Urinary bladder (tissue), 4 donors: Measurements from ENCODE around the gene NGF. TPM values are rescaled to one million over a fixed set of nuclear protein-coding genes. Genes with fewer than 3 reads are reported as not detected.
A peak's percentile ranks its signal among the peaks of the same experiment; 100 is the strongest.
"Not testable (repeated sequence)": the region's sequence is repeated elsewhere in the genome, so short reads cannot be mapped to it uniquely, and the experiment has no call there.

Experiments
- DNase-seq: peaks from one replicate; pipeline ENCODE4 v3.0.0-alpha.2; 2015; ENCODE audit errors: extremely low spot score
- H3K27ac ChIP-seq: one replicate; pipeline ENCODE4 v1.5.1; 2013; ENCODE audit warnings: low read depth, mild to moderate bottlenecking, moderate library complexity
- H3K36me3 ChIP-seq: one replicate; pipeline ENCODE4 v1.6.1; 2013; ENCODE audit warnings: mild to moderate bottlenecking, moderate library complexity; ENCODE audit not compliant: insufficient read depth
- H3K4me1 ChIP-seq: one replicate; pipeline ENCODE4 v1.6.1; 2013; ENCODE audit warnings: mild to moderate bottlenecking, moderate library complexity; ENCODE audit not compliant: insufficient read depth
- H3K4me3 ChIP-seq: one replicate; pipeline ENCODE4 v1.5.1; 2013; ENCODE audit warnings: low read depth, low read length
- WGBS: extraction: QIAGEN DNeasy Blood & Tissue Kit; methylation state at CpG from one replicate; pipeline ENCODE4 v1.1.7; 2013; 5-methylcytosine and 5-hydroxymethylcytosine counted together
- polyA plus RNA-seq: library from polyadenylated mRNA; stranded (reverse); fragments of 200-250 nt; gene quantifications from one replicate; pipeline ENCODE4 v1.2.3, GENCODE V29; 2013
- total RNA-seq: library from RNA; depleted of rRNA; stranded (reverse); fragments of >200 nt; gene quantifications from one replicate; pipeline ENCODE4 v1.2.3, GENCODE V29; 2014
- donor health status: healthy with polysubstance abuse.
- donor health status: healthy.

The NGF gene
- total RNA-seq (5.8 TPM), polyA plus RNA-seq (8.0 TPM)

DNA sequence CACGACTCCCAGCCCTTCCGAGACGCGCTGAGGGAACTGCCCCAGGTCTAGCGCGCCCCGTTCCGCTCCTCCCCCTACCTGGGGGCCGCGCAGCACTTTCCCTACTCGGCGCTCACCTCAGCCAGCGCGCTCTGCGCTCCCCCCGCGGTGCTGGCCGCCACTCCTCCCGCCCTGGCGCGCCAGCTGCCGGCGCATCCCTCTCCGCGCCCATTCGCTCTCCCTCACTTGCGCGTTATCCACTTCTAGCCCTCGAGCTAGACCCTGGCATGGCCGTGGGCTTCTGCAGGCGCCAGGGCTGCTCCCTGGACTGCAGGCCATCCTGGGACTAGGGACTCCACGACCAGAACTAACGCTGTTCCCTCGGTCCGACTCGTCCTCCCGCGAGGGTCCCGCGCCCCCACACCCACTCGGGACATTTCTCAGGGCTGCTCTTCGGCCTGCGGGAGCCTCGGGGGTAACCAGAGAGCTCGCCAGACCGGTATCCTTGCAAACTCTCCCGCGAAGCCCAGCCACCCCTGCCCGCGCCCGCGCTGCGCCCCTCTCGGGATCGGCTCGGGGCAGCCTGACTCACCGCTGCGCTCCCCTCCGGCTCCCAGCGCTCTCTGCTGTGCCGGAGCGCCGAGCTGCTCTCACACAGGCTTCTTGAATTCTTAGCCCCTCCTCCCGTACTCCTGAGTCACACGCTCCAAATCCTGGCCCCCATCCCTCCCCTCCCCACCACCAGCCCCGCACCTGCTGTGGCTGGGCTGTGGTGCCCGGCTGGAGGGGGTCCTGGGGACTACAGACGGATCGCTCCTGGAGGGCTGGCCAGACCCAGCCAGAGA is at the start of gene NGF:
NGF (minus strand) TSS at position 617 of the 824 bp plus-strand sequence. CDS start 51,454 bp downstream, outside the sequence.
- Histone ChIP-seq H3K36me3 (no peaks in the 10 kb centered on the region), H3K4me3 (peak within 1 kb of the TSS; percentile 32), H3K27ac (no peak within 1 kb of the TSS), H3K4me1 (no peaks in the 10 kb centered on the region)
- DNase-seq: no peak
- WGBS: 2% methylated on average over 69 of the region's 69 CpGs

DNA sequence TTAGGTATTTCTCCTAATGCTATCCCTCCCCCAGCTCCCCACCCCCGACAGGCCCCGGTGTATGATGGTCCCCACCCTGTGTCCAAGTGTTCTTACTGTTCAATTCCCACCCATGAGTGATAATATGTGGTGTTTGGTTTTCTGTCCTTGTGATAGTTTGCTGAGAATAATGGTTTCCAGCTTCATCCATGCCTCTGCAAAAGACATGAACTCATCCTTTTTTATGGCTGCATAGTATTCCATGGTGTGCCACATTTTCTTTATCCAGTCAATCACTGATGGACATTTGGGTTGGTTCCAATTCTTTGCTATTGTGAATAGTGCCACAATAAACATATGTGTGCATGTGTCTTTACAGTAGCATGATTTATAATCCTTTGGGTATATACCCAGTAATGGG is 45.4 kb upstream of the NGF start:
- not testable (repeated sequence) for H3K4me3 ChIP-seq, H3K4me1 ChIP-seq, DNase-seq, H3K27ac ChIP-seq, H3K36me3 ChIP-seq
- WGBS: 98% methylated on average over 2 of the region's 2 CpGs

DNA sequence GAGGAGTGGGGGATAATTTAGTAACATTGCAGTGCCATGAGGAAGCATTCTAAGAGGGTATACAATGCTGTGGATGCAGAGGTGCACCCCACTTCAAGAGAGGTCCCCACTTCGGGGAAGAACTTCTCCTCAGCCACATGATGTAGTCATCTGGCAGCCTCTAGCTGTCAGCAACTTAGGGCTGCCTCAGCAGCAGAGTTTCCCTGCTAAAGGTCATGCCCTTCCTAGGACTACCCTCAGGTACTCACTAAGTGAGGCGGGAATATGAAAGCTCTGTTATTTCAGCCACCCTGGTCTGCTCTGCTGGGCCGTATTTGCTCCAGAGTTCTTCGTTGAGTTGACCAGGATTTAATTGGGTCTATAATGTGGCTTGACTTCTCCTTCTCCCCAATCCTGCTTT is 41.9 kb upstream of the NGF start:
- no peak overlapping the region for H3K27ac ChIP-seq
- WGBS: 91% methylated on average over 4 of the region's 4 CpGs
- no peaks in the 10 kb centered on the region for H3K4me1 ChIP-seq
- no peak for DNase-seq
- no peaks in the 10 kb centered on the region for H3K36me3 ChIP-seq
- H3K4me3 ChIP-seq: no peak overlapping the region

DNA sequence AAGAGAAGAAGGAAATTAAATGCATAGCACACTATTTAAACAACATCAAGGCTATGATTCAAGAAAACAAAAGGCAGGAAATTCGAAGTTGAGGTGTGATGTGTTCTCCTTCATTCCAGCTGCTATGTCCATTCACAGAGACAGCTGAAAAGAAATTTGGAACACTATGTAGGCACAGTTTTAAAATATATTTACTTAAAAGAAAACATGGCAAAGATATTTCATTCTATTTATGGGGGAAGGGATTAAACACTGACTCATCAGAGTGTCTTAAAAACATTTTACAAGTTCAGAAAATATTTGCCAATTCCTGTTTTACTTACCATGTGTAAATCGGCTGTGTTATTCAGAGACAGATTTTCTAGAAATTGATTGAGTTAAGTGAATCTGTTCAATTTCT is 39.4 kb upstream of the NGF start:
- Histone ChIP-seq H3K36me3 (no peaks in the 10 kb centered on the region), H3K4me1 (no peaks in the 10 kb centered on the region), H3K27ac (no peak overlapping the region), H3K4me3 (no peak overlapping the region)
- WGBS: 17% methylated on average over 2 of the region's 2 CpGs
- no peak for DNase-seq

DNA sequence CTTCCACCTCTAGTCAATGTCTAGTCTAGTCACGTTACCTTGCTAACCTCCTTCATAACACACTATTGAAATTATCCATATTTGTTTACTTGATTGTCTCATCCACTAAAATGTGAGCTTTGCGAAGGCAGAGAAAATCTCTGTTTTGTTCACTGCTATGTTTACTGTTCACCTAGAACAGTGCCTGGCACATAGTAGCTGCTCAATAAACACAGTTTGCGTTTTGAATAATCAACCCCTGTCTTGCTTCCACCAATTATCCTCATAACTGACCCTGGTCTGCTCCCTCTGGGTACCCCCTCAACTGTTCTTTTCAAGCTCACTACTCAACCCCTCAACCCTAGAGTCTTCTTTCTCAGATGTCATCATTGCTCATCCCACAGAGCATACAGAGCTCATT is 36.5 kb upstream of the NGF start:
- no peak overlapping the region for H3K27ac ChIP-seq
- no peak overlapping the region for H3K4me3 ChIP-seq
- DNase-seq: no peak
- WGBS: 95% methylated on average over 3 of the region's 3 CpGs
- H3K36me3 ChIP-seq: no peaks in the 10 kb centered on the region
- no peaks in the 10 kb centered on the region for H3K4me1 ChIP-seq

DNA sequence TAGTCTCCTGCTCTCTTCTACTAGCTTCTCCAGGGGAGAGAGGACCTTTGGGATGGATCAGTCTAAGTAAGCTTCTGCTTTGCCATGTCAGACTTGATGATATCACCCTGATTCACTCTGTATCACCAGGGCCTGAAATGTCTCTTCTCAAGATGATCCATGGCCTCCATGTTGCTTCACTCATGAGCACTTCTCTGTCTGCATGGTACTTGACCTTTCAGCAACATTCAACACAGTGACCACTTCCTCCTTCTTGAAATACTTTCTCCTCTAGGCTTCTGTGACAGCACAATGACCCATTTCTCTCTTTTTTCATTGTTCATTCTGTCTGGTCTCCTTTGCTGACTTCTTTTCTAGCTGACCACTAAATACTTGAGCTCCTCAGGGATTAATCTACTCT is 35.3 kb upstream of the NGF start:
- Histone ChIP-seq H3K36me3 (no peaks in the 10 kb centered on the region), H3K4me1 (no peaks in the 10 kb centered on the region), H3K4me3 (no peak overlapping the region), H3K27ac (no peak overlapping the region)
- no peak for DNase-seq

DNA sequence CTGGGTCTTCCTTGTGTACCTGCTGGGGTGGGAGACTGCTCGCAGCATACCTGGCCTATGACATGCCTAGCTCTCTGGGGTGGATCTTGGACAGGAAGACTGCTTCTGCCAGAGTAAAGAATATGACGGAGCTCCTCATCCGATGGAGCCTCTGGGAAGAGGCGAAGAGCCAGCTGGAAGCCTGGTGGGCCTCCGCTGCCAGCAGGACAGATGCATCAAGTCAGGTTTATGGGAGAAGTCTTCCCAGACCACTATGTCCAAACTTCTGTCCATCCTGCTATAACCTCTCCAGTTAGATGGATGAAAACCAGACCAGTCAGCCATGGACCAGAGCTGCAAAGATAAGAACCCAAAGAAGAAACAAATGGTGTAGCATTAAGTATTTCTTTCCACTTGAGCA is 27.7 kb upstream of the NGF start:
- Histone ChIP-seq H3K4me1 (no peaks in the 10 kb centered on the region), H3K27ac (no peak overlapping the region), H3K4me3 (no peak overlapping the region), H3K36me3 (no peaks in the 10 kb centered on the region)
- DNase-seq: peak; percentile 29
- WGBS: 32% methylated on average over 5 of the region's 5 CpGs

DNA sequence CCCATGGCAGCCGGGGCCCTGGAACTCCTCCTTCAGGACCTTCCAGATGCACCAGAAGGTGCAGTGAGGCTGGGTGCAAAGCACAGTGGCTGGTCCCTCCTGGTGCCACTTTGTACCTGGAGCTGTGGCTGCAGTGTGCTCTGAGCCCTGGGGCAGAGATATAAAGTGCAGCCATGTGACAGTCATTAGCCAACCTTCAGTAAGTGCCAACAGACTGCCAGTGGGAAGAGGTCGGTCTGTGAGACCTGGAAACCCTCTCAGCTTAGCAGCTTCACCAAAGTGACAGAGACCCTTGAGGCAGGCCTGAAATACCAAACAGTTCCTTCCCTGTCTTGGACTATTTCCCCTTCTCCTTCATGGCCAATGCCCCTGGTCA is 26.7 kb upstream of the NGF start:
- no peak overlapping the region for H3K4me3 ChIP-seq
- DNase-seq: no peak
- no peaks in the 10 kb centered on the region for H3K4me1 ChIP-seq
- WGBS: 45% methylated on average over 2 of the region's 2 CpGs
- H3K36me3 ChIP-seq: no peaks in the 10 kb centered on the region
- H3K27ac ChIP-seq: no peak overlapping the region

DNA sequence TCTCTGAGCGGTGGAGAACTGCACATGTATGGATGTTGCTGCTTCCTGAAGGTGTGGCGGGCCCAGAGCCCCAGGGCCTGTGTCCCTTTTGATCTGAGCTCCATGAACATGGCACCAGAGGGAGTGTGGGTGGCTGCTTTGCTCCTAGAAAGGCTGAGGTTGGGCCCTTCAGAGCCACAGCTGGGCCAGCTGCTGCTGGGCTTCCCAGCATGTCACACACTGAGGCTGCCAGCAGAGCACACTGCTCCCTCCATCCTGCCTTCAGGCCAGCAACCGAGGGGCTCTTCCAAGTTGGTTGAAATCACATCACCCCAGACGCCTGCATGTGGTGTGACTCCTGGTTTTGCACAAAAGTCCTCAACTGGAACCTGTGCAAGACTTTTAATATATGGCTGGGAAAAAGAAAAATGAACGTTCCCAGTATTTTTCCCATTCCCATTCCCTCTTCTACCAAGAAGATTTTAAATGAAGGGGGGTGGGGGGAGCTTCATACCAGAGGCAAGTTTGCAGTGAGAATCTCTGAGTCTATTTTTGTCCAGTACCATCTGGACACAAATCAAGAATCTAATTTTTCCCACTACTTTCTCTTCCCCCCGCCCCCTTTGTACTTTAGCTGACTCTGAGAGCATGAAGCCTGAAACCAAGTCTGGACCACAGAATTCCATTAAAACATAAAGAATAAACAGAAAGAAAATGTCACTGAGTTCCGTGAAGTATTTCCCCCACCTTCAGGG is 26.2 kb upstream of the NGF start:
- no peaks in the 10 kb centered on the region for H3K36me3 ChIP-seq
- no peak overlapping the region for H3K4me3 ChIP-seq
- WGBS: 38% methylated on average over 7 of the region's 7 CpGs
- no peak for DNase-seq
- no peaks in the 10 kb centered on the region for H3K4me1 ChIP-seq
- no peak overlapping the region for H3K27ac ChIP-seq

DNA sequence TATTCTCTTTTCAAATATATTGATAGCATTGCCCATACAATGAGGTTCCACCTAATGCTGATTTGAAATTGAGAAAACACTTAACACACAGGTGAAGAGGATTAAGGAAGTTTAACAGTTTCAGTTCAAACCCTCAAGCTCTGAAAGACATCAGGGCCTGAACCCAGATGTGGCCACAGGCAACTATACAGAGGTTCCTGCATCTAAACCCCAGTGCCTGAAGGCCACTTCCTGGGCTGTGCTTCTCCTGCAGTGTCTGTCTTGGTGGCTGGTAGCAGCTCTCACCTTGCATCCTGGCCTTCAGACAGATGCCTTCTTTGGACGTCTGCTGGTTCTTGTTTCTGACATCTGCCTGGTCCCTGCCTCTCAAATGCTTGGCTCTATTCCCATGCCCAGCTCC is 25.1 kb upstream of the NGF start:
- no peak overlapping the region for H3K27ac ChIP-seq
- no peaks in the 10 kb centered on the region for H3K4me1 ChIP-seq
- no peaks in the 10 kb centered on the region for H3K36me3 ChIP-seq
- WGBS: 74% methylated on average over 1 of the region's 1 CpG
- no peak for DNase-seq
- no peak overlapping the region for H3K4me3 ChIP-seq

DNA sequence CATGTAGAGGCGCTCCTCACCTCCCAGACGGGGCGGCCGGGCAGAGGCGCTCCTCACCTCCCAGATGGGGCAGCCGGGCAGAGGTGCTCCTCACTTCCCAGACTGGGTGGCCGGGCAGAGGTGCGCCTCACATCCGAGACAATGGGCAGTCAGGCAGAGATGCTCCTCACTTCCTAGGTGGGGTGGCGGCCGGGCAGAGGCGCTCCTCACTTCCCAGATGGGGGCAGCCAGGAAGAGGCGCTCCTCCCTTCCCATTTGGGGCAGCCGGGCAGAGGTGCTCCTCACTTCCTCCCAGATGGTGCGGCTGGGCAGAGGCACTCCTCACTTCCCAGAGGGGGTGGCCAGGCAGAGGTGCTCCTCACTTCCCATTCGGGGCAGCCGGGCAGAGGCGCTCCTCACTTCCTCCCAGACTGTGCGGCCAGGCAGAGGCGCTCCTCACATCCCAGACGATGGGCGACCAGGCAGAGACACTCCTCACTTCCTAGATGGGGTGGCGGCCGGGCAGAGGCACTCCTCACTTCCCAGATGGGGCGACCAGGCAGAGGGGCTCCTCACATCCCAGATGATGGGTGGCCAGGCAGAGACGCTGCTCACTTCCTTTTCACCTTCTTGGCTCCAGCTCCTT is 22.6 kb upstream of the NGF start:
- H3K36me3 ChIP-seq, H3K4me3 ChIP-seq, H3K27ac ChIP-seq, DNase-seq, H3K4me1 ChIP-seq: not testable (repeated sequence)
- WGBS: 98% methylated on average over 26 of the region's 26 CpGs

DNA sequence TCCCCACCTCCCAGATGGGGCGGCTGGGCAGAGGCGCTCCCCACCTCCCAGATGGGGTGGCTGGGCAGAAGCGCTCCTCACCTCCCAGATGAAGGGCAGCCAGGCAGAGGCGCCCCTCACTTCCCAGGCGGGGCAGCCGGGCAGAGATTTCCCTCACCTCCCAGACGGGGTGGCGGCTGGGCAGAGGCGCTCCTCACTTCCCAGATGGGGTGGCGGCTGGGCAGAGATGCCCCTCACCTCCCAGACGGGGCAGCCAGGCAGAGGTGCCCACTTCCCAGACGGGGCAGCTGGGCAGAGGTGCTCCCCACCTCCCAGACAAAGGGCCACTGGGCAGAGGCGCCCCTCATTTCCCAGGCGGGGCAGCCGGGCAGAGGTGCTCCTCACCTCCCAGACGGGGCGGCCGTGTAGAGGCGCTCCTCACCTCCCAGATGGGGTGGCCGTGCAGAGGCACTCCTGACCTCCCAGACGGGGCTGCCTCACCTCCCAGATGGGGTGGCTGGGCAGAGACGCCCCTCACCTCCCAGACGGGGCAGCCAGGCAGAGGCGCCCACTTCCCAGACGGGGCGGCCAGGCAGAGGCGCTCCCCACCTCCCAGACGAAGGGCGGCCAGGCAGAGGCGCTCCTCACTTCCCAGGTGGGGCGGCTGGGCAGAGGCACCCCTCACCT is 21.9 kb upstream of the NGF start:
- not testable (repeated sequence) for H3K36me3 ChIP-seq, H3K4me1 ChIP-seq, H3K4me3 ChIP-seq, DNase-seq, H3K27ac ChIP-seq
- 93% methylated on average over 31 of the region's 31 CpGs for WGBS

DNA sequence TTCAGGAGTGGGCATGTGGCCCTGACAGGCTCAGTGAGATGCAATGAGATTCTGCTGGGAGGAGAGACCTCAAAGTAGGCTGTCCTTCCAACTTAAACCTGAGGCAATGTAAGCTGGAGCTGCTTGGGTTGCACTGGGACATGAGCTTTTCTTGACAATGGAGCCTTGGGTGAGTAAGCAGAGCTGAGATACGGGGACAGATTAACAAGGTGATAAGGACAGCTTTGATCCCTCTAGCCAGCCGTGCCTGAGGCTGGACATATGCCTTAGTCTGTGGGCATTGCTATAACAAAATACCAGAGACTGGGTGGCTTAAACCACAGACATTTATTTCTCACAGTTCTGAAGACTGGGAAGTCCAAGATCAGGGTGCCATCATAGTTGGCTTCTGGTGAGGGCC is 18.3 kb upstream of the NGF start:
- 74% methylated on average over 2 of the region's 2 CpGs for WGBS
- DNase-seq: no peak
- Histone ChIP-seq H3K27ac (no peak overlapping the region), H3K4me3 (no peak overlapping the region), H3K36me3 (no peaks in the 10 kb centered on the region), H3K4me1 (no peaks in the 10 kb centered on the region)
